ENCODE data around the gene PSENEN.
"Not testable (repeated sequence)": the region's sequence is repeated elsewhere in the genome, so short reads cannot be mapped to it uniquely, and the experiment has no call there.

Gene PSENEN

GRCh38 chr19:35753634-35754369, 8.4 kb downstream of the PSENEN start:
- no peak for DNase-seq

GRCh38 chr19:35754370-35755130, 9.1 kb downstream of the PSENEN start:
- no peak for DNase-seq

- no peak for DNase-seq
Observed at GRCh38 chr19:35755131-35755549, 9.7 kb downstream of the PSENEN start.

GRCh38 chr19:35755550-35756376, 10.3 kb downstream of the PSENEN start:
- DNase-seq: no peak

- no peak for DNase-seq
Observed at GRCh38 chr19:35756377-35757230, 11.2 kb downstream of the PSENEN start, which contains the start of gene HSPB6. Gene HSPB6 (minus strand): TSS chr19:35757029. CDS start chr19:35757008, 21 bp downstream.

- DNase-seq: no peak
Observed at GRCh38 chr19:35757231-35757748, 11.8 kb downstream of the PSENEN start.

GRCh38 chr19:35757749-35758608, 12.5 kb downstream of the PSENEN start, which contains the start of gene PROSER3:
Gene PROSER3 (plus strand): TSS chr19:35758176. CDS start chr19:35758216, 40 bp downstream.
- DNase-seq: peak; percentile 99

GRCh38 chr19:35759697-35760096, 14.2 kb downstream of the PSENEN start:
- DNase-seq: no peak

- DNase-seq: no peak
Observed at GRCh38 chr19:35760711-35761349, 15.4 kb downstream of the PSENEN start.

GRCh38 chr19:35764432-35765315, 19.2 kb downstream of the PSENEN start:
- DNase-seq: no peak

GRCh38 chr19:35766571-35767104, 21.2 kb downstream of the PSENEN start:
- no peak for DNase-seq

GRCh38 chr19:35767288-35768081, 22.0 kb downstream of the PSENEN start:
- DNase-seq: no peak

- DNase-seq: no peak
Observed at GRCh38 chr19:35768082-35768421, 22.6 kb downstream of the PSENEN start.

- not testable (repeated sequence) for DNase-seq
Observed at GRCh38 chr19:35772362-35772761, 26.9 kb downstream of the PSENEN start.

GRCh38 chr19:35773020-35773806, 27.8 kb downstream of the PSENEN start:
- DNase-seq: no peak

- no peak for DNase-seq
Observed at GRCh38 chr19:35774274-35775045, 29.0 kb downstream of the PSENEN start.

GRCh38 chr19:35775046-35775297, 29.5 kb downstream of the PSENEN start:
- DNase-seq: no peak

All from NCI-H748 treated with DMSO at 0.1 percent for 48 hours (cell line).